ENCODE results near the gene DAW1.

DAW1 gene

DNA sequence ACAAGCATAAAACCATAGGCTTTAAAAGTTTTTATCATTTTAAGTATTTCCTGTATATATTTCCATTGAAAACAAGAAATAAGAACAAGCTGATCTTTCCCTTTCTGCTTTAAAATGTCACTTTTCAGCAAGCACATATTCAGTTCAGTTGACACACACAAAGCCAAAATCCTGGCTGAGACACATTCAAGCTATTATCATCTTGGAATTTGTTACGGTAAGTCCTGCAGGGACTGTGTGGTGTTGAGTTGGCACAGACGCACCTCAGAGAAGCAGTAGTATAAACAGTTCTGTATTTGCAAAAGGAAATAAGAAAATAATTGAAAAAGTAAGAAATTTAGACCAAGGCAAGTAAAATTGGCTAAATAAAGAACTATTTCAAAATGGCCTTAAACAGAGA is 10.4 kb upstream of the DAW1 start:
- no peak for DNase-seq (ENCODE audit: low read depth in 2 of 3, low spot score in 1 of 3)

DNA sequence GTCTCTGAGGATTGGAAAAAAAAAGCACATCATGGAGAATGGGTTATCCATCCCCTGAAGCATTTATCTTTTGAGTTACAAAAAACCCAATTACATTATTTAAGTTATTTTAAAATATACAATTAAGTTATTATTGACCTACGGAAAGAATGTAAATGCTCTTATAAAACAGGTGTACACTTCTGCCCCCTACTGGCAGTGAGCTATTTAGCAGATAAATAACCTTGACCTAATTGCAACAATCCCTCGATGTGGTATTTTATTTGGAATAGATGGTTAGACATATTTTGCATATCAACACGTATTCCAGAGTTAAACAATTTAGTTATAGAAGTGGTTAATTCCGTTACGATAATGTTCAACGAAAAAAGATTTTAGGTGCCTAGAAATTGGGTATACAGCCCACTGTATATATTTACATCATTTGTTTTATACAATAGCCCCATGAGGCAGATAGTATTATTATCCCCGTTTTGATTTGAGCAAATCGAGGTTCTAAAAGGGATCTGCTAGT is 9.1 kb upstream of the DAW1 start:
- peak in 1 of 3 donors; percentile 47 for DNase-seq (ENCODE audit: low read depth in 2 of 3, low spot score in 1 of 3)

GRCh38 chr2:227862741-227863588 is 8.5 kb upstream of the DAW1 start:
- DNase-seq (ENCODE audit: low read depth in 2 of 3, low spot score in 1 of 3), result no peak

GRCh38 chr2:227864161-227864756 is 7.2 kb upstream of the DAW1 start:
- no peak for DNase-seq (ENCODE audit: low read depth in 2 of 3, low spot score in 1 of 3)

DNA sequence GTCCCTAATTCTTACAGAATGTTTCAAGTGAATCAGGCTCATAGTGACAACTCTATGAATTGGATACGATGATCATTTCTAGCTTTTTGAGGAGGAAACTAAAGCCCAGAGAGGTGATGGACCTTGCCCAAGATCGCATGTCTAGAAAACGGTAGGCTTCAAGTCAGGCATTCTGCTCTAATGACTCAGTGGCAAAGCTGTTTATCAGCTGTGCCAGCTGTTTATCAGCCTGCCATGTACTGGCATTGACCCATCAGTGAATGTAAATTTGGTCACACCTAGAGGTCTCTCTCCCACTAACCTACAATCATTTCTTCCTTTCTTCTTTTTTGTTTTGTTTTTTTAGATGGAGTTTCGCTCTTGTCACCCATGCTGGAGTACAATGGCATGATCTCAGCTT is 6.1 kb upstream of the DAW1 start:
- DNase-seq (ENCODE audit: low read depth in 2 of 3, low spot score in 1 of 3), result no peak

GRCh38 chr2:227867386-227867785 is 4.0 kb upstream of the DAW1 start:
- no peak for DNase-seq (ENCODE audit: low read depth in 2 of 3, low spot score in 1 of 3)

DNA sequence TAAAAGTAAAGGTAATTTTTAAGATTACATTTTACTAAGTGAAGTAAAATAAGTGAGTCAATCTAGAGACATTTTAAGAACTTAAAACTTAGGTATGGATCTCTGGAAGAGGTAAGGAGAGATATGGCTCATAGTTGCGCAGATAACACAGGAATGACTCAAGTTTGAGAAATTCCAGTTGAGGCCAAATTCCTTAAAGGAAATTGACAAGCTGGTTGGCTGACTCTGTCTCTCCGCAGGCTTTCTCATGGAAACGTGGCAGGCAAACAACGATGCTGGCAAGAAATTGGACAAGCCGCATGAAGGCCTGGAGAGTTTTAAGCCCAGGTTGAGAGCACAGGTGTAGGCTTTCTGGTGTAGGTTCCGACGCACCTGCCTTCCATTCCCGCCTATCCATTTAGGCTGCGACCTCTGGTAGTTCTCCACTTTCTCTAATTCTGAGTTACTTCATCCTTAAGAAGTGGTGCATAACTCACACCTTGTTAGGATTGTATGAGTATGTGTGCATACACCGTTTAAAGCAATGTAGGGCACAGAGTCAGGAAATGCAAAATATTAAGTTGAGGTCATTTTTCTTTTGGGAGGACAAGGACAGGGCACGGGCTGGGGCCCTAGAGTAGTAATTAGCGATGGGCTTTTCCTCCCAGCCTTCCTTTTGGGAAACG is 589 bp upstream of the DAW1 start:
- DNase-seq (ENCODE audit: low read depth in 2 of 3, low spot score in 1 of 3), result no peak

DNA sequence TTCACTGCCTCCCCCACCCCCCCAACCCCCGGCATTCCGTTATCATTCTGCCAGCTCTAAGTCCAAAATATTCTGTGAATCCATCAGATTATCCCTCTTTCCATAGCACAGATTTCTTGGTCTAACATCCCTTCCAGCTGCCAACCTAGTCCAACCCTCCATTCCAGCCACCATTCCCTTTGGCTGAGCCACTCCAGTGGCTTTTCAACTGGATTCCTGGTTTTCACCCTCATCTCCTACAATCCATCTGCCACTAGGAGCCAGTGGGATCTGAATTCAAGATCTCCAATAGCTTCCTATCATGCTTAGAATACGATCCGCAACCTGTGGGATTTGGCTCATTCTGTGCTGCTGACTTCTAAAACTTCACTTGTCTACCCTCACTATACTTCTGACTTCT is 1.2 kb downstream of the DAW1 start:
- DNase-seq (ENCODE audit: low read depth in 2 of 3, low spot score in 1 of 3), result no peak

- DNase-seq (ENCODE audit: low read depth in 2 of 3, low spot score in 1 of 3), result no peak
Measured at GRCh38 chr2:227876300-227876801, 4.9 kb downstream of the DAW1 start.

- no peak for DNase-seq (ENCODE audit: low read depth in 2 of 3, low spot score in 1 of 3)
Measured at GRCh38 chr2:227877421-227878310, 6.2 kb downstream of the DAW1 start.

GRCh38 chr2:227880460-227880859 is 9.0 kb downstream of the DAW1 start:
- DNase-seq (ENCODE audit: low read depth in 2 of 3, low spot score in 1 of 3), result no peak

DNA sequence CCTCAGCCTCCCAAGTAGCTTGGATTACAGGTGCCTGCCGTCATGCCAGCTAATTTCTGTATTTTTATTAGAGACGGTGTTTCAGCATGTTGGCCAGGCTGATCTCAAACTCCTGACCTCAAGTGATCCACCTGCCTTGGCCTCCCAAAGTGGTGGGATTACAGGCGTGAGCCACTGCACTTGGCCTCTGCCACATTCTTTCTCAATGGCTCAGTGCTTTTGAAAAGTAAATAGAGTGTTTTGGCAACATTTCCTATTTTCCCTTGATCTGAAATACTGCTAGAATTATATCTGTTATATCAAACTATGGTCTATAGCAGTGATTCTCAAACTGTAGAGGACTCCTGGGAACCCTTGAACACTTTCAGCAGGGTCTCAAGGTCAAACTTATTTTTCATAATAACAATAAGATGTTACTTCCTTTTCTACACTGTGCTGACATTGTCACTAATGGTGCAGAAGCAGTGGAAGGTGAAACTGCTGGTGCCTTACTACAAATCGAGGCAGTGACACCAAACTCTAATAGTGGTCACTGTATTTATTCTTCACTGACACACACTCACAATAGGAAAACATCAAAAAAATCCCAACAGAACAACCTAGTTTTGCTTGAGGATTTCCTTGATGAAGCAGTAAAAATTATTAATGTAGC is 10.6 kb downstream of the DAW1 start:
- no peak for DNase-seq (ENCODE audit: low read depth in 2 of 3, low spot score in 1 of 3)

DNA sequence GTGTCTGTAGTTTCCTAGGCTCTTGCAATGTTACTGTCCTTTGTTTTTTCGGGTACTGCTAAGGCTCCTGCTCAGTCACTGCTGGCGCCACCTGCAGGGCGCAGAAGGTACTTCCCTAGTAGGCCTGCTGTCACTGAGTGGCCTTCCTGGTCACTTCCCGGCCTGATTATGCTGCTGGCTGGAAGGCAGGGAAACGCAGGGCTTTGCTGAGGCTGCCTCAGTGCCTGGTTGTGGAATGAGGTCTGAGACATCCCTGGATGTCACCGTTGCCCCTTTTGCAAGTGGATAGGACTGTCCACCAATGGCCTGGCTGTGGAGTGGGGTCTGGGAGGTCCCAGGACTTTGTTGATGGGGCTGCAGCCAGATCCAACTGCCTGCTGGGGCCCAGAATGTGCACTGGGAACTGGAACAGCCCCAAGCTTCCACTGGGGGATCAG is 13.1 kb downstream of the DAW1 start:
- DNase-seq (ENCODE audit: low read depth in 2 of 3, low spot score in 1 of 3), result peak; percentile 24 to 62 (median 42)

DNA sequence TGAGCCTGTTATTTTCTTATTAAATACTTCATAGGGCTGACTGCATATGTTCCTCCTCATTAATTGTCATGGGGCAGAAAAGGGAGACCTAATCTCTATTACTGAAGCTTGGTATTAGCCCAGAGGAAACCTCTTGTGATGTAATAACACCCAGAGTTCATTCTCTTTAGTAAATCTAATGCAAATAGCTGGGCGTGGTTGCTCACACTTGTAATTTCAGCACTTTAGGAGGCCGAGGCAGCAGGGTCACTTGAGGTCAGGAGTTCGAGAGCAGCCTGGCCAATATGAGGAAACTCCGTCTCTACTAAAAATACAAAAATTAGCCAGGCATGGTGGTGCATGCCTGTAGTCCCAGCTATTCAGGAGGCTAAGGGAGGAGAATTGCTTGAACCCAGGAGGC is 14.7 kb downstream of the DAW1 start:
- no peak for DNase-seq (ENCODE audit: low read depth in 2 of 3, low spot score in 1 of 3)

GRCh38 chr2:227888289-227888688 is 16.9 kb downstream of the DAW1 start:
- DNase-seq (ENCODE audit: low read depth in 2 of 3, low spot score in 1 of 3), result no peak

DNA sequence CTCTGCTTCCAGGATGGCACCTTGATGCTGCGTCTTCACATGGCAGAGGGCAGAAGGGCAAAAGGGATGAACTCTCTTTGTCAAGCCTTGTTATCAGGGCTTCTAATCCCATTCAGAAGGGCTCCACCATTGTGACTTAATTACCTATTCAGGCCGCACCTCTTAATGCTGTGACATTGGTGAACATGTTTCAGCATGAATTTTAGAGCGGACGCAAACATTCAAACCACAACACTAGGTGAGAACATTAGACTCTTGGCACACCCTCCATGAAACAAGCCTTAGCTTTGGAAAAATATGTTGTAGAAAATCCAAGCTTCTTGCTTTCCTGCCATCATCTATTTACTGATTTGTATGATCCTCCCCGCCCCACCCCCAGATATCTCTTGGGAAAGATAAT is 17.9 kb downstream of the DAW1 start:
- DNase-seq (ENCODE audit: low read depth in 2 of 3, low spot score in 1 of 3), result no peak

GRCh38 chr2:227890495-227891079 is 19.2 kb downstream of the DAW1 start:
- peak in 1 of 3 donors; percentile 7 for DNase-seq (ENCODE audit: low read depth in 2 of 3, low spot score in 1 of 3)

- DNase-seq (ENCODE audit: low read depth in 2 of 3, low spot score in 1 of 3), result no peak
Measured at GRCh38 chr2:227891673-227892072, 20.2 kb downstream of the DAW1 start.

DNA sequence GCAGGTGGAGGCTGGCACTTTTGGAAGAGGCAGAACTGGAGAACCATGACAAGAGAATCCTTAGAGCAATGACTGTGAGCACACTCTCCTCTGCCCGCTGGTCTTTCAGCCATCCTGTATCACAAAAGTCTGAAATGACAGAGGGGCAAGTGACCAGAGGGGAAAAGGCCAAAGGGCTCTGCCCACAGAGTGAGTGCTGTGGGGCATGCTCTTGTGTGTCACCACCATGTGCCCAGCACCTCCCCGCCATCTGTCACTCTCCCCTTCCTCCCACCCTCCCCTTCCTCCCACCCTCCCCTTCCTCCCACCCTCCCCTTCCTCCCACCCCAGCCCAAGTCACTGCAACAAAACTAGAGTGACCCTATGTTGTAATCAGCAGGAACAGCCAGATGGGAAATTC is 31.9 kb downstream of the DAW1 start:
- no peak for DNase-seq (ENCODE audit: low read depth in 2 of 3, low spot score in 1 of 3)

DNA sequence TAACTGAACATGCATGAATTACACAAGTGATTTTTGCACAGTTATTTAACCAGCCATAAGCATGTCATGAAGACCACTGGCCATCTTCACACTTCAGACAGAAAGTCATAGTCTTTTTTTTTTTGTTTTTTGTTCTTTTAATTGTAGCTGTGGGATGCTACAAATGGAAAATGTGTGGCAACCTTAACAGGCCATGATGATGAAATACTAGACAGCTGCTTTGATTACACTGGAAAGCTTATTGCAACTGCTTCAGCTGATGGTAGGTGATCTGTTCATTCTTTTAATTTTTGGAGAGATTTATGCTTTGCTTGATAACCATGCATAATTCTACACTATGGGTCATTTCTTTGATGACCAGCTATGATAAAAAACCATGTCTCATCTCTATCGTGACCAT is 35.6 kb downstream of the DAW1 start:
- DNase-seq (ENCODE audit: low read depth in 2 of 3, low spot score in 1 of 3), result no peak

Data from stimulated activated CD4-positive, alpha-beta T cell treated with anti-CD3 and anti-CD28 coated beads, Interleukin-12 subunit alpha, Interleukin-12 subunit beta, amount 100 ng/mL, for 48 hours (primary cell).